Measurements from ENCODE around the gene ULK3.

DNA sequence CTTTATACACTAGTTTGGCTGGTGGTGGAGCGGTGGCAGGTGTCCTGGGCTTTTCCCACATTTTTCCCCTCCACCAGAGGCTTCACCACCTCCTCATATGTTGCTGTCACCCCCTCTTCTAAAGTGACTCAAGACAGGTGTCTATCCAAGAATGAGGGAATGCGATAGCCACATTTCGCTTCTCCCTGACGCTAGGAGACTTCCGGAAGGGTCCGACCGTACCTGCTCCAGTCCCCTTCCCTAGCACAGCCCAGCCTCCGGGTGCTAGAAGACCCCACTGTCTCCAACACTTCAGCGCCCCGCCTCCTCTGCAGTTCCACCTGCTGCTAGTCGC lies 29.7 kb upstream of the ULK3 start:
- TF ChIP-seq RAD21 (IDR thresholded peaks at IDR 0.05; ENCODE audit: low read depth) (no peak), REST (IDR thresholded peaks at IDR 0.05; ENCODE audit: low read depth) (no peak), FOXM1 (IDR thresholded peaks at IDR 0.05; ENCODE audit: borderline replicate concordance, low read depth) (no peak), EP300 (IDR thresholded peaks at IDR 0.05; ENCODE audit: borderline replicate concordance) (no peak), MAX (IDR thresholded peaks at IDR 0.05) (no peak; the same call in 1 of the 2 replicates), TCF12 (IDR thresholded peaks at IDR 0.05; ENCODE audit: low read depth) (no peak), NFIC (IDR thresholded peaks at IDR 0.05) (no peak), YY1 (IDR thresholded peaks at IDR 0.05; ENCODE audit: low read depth) (no peak), TEAD4 (IDR thresholded peaks at IDR 0.05) (no peak), CEBPB (IDR thresholded peaks at IDR 0.05) (no peak), EGR1 (IDR thresholded peaks at IDR 0.05) (no peak), TAF1 (IDR thresholded peaks at IDR 0.05; ENCODE audit: low read depth) (no peak), ZBTB7A (IDR thresholded peaks at IDR 0.05; ENCODE audit: low read depth) (no peak; the same call in 1 of the 2 replicates)
- TF ChIP-seq, protein P1, sequence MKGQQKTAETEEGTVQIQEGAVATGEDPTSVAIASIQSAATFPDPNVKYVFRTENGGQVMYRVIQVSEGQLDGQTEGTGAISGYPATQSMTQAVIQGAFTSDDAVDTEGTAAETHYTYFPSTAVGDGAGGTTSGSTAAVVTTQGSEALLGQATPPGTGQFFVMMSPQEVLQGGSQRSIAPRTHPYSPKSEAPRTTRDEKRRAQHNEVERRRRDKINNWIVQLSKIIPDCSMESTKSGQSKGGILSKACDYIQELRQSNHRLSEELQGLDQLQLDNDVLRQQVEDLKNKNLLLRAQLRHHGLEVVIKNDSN (IDR thresholded peaks at IDR 0.05), result no peak
